CD4-positive, alpha-beta T cell treated with Interleukin-4 for 1 hour (primary cell): ENCODE results near the gene C14orf39.

Source experiments
- DNase-seq, 2 donors: peaks; one replicate each; pipeline ENCODE4 v3.0.0-alpha.2; 2020 to 2022

The C14orf39 gene, protein sequence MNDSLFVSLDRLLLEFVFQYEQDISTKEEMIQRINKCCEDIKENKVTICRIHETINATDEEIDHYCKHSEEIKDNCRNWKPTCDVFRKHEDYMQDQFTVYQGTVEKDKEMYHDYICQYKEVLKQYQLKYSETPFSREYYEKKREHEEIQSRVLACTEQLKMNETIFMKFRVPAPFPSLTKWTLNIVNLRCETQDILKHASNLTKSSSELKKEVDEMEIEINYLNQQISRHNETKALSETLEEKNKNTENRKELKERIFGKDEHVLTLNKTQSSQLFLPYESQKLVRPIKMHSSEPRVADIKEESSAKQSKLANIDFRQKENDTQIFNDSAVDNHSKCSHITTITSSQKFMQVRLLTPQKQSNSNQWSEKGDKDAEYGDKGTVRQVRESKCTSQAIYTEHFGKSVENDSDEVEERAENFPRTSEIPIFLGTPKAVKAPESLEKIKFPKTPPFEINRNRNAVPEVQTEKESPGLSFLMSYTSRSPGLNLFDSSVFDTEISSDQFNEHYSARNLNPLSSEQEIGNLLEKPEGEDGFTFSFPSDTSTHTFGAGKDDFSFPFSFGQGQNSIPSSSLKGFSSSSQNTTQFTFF

DNA sequence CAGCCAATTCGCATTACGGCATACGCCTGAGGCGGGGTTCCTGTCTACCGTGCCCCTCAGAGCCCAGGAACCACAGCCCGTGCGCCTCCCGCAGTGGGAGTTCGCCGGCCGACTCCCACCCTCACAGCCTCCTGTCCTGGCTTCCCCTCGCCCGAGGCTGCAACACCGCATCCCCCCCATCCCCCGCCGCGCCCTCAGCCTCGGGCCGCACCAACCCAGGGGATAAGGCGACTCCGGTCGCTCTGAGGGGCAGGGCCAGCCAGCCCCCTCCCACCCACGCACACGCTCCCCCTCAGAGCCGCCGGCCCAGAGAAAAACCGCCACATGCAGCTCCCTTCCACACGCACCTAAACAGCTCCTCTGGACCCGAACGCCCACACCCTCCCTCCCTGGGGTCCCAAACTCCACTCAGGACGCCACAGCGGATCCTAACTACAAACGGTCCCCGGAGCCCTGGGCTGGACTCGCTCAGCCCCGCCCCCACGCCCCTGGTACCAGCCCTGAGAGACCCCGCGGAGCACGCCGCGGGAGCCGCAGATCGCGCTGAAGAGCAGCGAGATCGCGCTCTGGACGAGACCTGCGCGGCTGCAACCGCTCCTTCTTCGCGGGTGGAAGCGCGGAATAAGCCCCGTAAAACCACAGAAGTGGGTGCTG, at the start of gene C14orf39:
C14orf39 (minus strand) TSS at position 466 of the 654 bp plus-strand sequence. CDS start 985 bp downstream, outside the sequence.
- no peak for DNase-seq

DNA sequence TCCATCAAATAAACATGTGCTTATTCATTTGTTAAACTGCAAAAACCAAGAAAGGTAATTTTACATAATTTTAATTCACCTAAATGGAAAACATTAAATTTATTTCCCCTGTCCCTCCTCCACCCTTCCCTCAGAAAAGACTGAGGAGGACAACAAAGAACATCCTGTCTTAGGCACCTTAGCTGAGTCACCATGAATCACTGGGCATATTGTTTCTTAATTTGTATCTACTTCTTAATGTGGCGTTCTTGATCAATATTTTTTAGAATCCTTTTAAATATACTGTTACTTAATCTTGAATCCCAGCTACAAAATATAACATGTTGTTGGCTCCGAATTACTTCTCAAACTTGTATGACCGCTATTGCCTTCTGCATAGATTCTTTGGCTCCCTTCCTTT, 46.6 kb upstream of the C14orf39 start:
- no peak for DNase-seq

DNA sequence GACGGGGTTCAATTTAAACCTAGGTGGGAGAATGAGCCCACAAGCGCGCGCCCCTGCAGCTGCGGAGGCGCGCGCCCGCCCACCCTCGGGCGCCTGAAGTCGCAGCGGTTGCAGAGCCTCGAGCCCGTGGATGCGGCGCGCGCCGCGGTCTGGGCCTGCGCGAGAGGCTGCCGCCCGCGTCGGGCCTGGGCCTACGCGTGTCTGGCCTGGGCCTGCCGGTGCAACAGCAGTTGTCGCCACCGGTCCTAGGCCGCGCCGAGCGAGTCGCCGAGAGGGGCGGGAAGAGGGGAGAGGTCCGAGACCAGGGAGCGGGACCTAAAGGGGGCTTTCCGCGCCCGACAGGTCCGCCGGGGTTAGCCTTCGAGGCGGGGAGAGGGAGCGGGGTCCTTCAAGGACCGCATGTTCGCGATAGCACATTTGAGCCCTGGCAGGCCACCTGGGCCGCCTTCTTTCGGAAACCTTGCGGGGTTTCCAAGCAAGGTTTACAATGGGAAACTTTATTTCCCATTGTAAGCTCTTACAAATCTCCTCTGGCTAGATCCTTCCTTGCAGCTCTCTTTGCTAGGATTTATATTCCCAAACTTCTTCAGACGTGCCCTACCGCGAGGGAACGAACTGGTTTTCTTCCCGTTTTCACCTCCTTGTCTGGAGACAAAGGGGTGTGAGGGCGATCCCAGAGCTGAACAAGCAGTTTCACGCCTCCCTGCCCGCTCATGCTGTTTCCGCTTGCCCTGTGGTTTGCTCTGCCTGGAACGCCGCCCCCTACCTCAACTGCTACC, 29.8 kb upstream of the C14orf39 start:
- DNase-seq: no peak

DNA sequence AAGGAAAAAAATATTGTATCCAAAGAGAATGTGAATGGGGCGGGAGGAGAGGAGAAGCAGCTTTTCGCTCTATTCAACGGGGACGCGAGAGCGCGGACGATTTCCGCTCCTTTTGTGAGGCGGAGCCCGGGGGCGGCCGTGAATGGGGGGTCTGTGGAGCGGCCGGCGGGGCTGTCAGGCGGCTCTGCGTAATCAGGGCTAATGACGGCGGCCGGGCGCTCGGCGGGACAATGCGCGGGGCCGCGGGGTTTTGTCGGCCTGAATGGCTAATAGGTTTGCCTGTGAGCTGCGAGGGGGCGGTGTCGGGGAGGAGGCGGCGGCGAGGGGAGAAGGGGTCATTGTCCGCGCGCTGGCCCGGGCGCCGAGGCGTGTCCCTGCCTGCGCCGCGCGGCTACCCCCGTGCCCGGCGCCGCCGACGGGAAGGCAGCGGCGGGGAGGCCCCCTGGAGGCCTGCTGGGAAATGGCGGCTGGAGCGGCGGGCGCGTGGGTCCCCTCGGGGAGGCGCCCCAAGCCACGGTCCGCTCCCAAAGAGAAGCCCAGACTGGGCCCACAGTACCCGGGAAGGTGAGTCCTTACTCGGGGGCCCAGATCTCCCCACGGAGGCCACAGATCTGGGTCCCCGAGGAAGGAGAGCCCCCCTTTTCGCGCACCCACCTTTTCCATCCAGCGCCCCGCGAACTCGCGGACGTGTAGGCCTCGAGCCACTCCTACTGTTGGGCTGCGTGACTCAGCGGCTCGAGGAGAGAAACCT, 29.1 kb upstream of the C14orf39 start:
- no peak for DNase-seq

DNA sequence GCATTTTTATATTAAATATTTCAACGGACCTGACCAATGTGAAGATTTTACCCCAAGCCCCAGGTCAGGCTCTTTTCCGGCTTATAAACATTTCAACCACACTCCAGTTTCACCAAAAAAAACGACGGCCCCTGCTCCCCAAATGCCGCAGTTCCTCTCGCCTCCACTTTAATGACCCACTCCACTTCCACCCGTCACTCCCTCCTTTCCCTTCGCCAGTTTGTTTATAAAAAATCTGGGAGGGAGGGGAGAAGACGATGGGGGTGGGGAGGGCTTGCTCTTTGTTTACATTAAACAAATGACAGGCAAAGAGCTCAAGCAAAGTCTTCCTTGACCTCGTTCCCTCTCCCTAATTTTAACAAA, 28.5 kb upstream of the C14orf39 start:
- DNase-seq: no peak

DNA sequence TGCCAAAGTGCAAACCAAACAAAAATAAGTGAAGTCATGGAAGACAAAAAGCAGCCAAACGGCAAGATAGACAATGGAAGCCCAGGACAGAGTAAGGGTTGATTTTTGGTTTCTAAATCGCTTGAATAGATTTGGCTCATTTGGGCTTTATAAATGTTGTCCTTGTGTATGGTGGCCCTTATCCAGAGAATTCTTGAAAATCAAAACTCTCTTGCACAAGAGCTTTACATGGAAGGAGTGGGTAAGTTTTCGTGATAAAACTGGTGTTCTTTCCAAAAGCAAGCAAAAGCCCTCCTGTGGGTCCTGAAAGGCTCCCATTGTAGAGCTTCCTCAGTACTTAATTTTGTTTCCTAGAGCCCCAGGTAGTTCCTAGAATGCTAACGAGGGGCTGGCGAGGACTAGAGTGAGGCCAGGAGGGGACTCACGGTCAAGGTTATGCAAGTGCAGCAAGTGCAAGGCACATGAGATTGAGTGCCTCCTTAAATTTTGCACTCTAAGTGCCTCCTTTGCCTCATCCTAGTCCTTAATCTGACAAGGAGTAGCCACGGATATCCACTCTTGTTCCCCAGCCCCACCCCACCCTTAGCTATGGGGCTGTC, 27.2 kb upstream of the C14orf39 start:
- DNase-seq: no peak

DNA sequence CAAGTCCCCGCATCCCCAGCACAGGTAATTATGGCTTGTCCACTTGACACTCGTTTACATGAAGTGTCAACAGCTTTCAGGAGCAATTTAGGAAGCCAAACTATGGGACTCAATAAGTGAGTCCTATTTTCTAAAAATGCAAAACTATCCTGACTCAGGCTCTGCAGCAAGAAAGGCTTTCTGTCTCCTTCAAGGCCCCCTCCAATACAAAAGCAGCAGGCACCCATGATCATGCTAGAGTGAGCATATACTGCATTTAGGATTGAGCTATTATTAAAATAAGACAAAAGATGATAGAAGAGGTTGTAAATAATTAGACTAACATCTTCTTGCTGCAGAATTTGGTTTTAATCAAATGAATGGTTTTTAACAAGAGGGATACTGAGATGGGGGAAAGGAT, 26.3 kb upstream of the C14orf39 start:
- no peak for DNase-seq

DNA sequence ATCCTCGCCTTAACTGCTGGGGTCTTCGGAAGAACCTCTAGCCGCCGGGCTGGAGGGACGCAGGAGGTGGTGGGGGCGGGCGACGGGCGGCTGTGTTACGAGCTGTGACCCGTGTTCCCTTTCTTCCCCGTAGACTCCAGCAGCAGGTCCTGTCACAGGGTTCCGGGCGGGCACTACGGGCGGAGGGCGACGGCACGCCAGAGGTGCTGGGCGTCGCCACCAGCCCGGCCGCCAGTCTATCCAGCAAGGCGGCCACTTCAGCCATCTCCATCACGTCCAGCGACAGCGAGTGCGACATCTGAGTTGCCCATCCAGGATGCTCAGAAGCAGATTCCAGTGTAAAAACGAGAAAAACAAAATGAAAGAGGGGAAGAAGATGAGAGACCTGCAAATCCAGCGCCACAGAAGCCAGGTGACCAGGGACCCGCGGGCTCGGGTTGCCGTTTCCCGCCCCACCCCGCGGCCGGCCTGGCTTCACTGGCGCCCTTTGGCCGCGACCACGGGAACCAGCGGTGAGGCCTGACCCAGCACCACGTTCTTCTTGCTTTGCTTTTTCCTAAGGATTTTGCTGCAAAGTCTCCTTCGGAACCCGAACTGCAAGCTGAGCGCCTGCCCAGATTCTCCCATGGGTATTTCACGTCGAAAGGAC, 25.2 kb upstream of the C14orf39 start:
- no peak for DNase-seq

DNA sequence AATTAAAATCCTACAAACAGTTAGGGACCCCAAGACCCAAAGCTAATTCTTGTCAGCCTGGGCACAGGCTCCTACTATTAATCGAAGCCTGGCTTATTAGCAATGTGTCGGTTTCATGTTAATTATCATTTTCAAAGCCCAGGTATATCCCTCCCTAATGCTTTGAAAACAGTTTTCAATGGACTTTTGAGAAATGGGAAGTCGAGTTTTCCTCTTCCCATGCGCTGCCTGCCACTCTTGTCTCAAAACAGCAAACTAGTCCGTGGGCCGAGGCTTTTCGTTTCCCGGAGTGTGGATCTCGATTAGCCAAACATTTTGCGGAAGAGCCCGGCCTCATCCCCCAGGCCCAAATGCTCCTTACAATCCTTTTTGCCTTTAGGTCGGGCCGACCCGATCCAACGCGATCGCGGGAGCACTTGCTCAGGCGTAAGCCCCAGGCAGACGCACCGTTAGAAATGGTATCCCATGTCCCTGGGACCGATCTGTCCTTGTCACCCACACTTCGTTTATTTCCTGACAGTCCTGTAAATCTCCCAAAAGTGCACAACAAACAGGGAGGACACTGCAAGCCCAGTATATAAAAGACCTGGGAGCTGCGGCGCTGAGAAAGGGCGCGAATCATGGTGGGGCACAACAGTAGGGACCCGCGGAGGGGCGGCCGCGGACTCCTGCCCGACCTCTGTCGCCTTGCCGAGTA, 24.5 kb upstream of the C14orf39 start:
- no peak for DNase-seq

DNA sequence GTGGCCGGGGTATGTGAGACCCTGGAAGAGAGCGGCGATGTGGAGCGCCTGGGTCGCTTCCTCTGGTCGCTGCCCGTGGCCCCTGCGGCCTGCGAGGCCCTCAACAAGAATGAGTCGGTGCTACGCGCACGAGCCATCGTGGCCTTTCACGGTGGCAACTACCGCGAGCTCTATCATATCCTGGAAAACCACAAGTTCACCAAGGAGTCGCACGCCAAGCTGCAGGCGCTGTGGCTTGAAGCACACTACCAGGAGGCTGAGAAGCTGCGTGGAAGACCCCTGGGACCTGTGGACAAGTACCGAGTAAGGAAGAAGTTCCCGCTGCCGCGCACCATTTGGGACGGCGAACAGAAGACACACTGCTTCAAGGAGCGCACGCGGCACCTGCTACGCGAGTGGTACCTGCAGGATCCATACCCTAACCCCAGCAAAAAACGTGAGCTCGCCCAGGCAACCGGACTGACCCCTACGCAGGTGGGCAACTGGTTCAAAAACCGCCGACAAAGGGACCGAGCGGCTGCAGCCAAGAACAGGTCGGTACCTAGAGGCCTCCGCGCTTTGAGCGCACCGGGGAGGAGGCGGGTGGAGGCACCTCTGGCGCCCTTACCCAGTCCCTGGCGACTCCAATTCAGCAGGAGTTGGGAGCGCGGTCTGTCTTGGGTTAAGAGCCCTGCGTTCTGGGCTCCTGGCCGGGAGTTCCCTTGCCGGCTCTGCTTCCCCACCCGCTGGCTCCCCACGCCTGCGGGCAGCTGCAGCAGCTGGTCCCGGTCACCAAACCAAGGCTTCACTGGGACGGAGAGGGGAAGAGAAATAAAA, 23.8 kb upstream of the C14orf39 start:
- no peak for DNase-seq

DNA sequence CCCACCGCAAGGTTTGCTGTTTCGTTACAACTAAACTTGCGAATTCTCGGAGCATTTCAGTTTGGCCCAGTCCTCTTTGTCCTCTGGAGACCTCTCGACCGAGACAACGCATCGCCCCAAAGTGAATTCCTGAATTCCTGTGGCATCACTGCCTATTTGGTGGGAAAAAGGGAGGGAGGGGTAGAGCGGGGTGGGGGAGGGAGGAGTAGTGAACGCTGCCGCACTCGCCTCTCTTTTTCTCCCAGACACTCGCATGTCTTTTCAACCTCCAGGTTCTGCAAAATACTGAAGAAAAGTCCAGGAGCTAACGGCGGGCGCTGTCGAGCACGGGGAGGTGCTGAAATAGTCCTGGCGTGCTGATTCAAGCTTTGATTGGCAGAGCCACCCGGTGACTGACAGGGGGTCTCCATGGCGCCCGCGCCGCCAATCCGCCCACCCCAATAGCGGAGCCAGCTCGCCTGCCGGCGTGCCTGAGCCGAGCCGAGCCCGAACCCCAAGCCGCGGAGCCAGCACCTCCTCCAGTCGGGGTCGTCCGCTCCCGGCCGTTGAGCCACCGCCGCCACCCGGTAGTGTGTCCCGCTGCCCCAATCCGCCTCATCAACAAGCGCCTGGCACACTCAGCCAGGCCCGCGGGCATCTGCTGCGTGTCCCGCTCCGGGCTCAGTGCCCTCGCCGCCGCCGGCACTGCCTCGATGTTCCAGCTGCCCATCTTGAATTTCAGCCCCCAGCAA, 23.0 kb upstream of the C14orf39 start, which contains the start of gene SIX6:
SIX6 (plus strand) TSS at position 440 of the 731 bp plus-strand sequence; CDS start at position 693, 253 bp downstream.
- DNase-seq: no peak

DNA sequence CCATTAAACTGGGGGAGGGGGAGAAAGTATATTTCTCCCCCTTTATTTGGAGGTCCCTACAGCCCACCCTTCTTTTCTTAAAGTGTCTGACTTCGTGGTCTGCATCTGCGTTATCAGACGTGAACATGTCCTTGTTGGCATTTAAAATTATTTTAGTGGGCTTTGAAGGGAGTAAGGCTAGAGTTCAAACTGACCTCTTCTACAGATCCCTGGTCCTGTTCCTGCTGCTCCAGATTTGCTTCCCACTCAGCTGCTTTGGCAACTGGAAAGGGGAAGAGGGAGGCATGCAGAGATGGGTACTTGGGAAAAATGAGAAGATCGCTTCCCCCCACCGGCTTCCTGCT, 22.5 kb upstream of the C14orf39 start:
- DNase-seq: no peak

DNA sequence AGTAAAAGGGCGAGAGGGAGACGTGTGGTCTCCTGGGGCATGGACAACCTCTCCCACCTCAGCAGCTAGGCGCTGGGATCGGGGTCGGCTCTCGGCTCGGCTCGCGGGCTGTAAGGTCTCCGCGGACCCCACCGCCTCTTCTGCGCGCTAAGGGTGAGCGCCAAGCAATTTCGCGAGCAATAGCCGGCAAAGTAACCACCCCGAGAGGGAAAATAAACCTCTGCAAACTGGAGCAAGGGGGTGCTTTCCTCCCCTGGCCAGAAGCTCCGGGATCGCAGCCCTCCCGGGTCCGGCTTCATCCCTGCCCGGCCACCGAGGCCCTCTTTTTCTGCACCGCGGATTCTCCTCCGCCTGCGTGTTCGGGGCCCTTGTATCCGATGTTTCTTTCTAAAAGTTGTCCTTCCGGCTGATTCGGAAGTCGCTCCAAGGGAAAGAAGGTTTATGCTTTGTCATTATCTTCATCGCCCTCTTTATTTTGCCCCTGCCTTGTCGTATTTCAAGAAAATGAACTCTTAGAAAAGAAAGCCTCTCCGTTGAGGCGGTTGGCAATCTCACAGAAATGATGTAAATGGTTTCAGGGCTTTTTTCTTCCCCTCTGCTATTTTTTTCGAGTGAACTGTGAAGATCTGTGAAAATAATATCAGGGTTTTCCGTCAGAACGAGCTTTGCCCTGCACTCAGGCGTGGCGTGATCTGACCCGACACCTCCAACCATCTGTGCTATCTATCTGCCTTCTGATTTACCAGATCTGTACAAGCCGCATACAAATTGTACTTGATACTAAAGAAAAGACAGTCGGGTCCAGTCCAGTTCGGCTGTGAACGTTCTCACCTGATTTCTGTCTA, 21.3 kb upstream of the C14orf39 start:
- no peak for DNase-seq

DNA sequence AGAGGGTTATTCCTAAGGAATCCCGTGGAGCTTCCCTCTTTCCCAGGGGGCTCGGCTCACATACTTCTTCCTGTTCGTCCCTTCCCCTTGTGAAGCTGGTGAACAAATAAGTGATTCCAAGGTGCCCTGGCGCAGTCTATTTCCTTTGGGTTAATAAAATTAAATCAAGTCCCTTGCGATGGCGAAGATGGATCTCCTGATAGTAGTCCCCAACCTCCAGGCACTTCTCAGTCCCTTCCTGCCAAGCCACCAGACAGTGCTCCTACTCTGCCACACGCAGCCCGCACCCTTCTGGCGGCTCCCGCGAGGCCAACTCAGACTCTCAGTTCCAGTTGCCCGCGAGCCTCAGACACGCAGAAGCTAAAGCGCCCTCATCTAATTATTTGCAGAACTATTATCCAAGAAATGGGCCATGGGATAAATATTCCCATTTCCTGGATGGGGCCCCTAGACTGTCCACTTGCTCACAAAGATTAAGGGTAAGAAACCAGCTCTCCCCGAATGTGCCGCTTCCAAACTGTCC, 20.7 kb upstream of the C14orf39 start:
- DNase-seq: no peak

DNA sequence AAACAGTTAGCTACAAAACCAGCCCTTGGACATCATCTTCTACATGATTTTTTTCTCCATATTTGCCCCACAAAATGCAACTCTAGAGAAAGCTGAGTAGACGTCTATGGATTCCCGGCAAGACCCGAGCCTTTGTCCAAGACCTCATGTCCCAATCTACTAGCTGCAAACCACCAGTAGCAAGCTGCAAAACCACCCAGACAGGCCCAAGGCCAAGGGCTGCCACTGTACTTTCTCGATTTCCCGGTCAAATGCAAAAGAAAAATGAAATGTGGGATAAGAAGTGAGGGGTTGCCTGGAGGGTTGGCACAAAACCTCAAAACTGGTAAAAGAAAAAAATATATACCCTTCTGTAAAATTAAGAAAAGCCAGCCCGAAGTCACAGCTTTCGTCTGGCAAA, 20.1 kb upstream of the C14orf39 start:
- DNase-seq: no peak

DNA sequence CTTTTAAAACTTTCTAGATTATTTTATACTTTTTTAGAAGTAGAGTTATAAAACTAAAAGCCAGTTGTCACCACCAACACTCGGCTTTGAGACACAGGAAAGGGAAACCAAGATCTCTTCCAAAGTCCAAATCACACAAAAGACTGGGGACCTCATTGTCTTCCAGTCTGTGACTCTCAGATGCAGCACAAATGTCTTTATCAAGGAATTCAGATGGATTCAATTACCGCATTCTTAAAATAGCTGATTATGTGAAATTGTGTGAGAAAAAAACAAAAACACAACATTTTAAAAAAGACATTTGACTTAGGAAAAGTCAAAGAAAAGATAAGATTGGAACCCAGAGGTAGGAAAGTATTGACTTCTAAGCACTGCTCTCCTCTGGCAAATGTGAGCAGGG, 19.6 kb upstream of the C14orf39 start:
- no peak for DNase-seq

DNA sequence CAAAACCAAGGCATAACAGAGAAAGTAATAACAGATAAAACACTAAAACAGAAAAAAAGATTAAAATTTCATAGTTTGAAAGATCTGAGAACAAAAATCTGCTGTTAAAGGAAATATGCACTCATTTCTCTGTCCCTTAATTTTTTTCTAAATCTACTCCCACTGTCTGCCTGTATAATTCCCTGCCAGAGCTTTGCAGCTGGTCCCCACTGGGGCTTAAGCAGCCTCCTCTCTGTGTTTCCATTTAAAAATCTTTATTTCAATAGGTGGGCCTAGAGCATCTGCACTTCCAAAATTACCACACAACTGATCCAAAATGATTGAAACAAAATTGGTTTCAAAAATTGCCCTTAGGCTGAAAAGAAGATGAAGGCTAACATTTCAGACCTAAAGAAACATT, 16.7 kb upstream of the C14orf39 start:
- DNase-seq: no peak

DNA sequence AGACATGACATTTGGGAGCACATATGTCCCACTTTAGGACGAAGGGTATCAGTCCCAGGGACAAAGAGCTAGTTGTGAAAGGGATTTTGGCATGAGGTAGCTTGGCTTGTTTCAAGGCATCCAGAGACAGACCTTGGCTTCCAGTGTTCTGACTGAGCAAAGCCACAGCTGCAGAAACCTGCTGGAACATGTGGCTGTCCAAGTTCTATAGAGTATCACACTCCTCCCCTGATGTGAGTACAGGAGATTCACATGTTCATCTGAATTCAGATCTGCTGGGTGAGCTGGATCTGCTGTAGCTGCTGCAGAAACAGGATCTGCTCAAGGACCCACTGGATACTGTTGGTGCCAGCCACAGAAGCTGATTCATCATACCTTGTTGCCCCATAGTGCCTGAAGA, 10.1 kb upstream of the C14orf39 start:
- no peak for DNase-seq
